DMS53 (cell line): ENCODE data around the gene KCNJ9.
A peak's percentile ranks its signal among the peaks of the same experiment; 100 is the strongest.

Experiments
- DNase-seq: peaks from one replicate; lab custom pipeline; 2025; lab: John Stamatoyannopoulos, UW

The KCNJ9 gene

DNA sequence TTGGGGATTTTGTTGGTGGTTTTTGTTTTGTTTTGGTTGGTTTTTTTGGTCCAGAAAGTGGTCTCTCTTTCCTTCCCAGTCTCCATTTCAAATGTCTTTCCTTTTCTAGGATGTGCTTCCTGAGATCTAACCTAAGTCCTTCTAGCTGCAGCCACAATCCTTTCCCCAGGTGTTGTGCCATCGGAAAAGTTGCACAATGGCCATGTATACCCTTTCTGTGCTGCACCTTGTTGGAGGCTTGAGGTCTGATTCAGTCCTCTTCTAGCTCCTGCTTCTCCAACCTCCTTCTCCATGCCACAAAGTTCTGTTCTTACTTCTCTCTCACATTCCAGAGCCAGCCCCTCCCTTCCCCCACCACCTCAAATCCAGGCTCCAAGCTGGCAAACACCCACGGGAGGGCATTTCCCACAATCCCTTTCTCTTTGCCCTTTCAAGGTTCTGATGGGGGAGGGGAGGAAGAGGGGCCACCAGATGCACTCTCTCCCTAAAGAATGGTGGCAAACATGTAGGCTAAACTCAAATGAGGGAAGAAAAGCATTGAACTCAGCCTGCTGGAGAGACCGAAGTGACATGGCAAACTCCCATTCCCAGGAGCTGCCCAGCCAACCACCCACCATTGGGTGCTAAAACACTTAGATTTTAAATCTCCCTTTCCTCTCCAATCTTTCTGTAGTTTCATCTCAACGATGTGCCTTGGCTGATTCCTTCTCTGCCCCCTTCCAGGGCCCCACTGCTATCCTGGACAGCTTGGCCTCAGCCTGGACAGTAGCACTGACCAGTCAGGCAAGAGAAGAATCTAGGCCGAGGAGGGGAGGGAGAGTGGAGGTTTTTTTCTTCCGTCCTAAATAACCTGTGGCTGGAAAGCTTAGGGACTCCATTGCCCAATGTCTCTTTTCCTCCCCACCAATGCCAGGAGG lies 14.3 kb upstream of the KCNJ9 start:
- no peak for DNase-seq

DNA sequence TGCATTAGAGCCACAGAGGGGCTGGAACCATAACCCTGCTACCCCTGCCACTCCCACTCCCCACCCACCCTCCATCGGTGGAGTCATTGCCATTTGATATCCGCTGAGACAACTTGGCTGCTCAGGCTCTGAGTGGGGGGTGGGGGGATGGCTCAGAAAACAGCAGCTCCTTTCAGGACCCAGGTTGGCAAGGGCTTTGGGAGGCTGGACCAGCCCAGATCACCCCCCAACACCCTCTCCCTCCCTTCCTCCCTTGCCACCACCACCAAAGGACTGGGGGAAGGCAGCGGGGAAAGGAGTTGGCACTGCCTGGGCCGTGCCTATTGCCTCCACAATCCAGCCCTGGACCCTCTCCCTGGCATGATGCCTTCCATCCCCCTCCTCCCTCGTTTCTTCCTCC lies 13.1 kb upstream of the KCNJ9 start:
- no peak for DNase-seq

DNA sequence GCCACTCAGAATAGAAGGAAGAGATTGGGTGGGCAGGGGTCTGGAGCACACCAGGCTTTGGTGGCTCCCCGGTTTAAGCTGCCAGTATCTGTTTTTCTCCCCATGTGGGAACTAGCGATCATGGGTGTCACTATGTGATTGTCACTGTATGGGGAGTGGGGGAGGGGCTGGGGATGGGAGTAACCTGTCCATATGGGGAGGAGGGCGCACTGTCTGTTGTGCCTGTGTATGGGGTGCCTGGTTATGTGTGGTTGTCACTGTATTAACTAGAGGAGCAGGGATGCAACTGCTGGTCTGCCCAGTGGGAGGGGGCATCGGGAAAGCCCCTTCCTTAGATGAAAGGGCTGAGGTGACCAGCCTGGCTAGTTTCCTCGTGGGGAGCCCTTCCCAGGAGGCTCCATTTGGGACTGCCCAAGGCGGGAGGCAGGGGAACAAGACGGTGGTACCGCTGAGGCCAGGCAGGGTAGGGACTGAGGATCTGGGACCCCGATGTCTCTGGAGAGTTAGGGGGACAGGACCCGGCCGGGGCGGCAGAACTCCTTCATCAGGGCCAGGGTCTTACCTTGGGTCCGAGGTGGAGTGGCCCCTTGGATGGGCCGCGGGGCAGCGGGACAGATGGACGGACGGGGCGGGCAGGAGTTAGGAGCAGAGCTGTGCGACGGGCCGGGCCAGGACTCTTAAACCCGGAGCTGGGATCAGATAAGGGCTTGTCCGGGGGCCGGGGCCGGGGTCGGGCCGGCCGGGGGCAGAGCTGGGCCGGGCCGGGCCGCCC lies 11.7 kb upstream of the KCNJ9 start, which contains the start of gene KCNJ10:
TSS of gene KCNJ10 (minus strand) at position 701 of the 772 bp plus-strand sequence. CDS start 27,628 bp downstream, outside the sequence.
- DNase-seq = no peak

- DNase-seq = peak; percentile 86
These were observed 10.8 kb upstream of the KCNJ9 start for GRCh38 chr1:160070243-160071163.

GRCh38 chr1:160071289-160071688 lies 10.0 kb upstream of the KCNJ9 start:
- no peak for DNase-seq

GRCh38 chr1:160074865-160075264 lies 6.5 kb upstream of the KCNJ9 start:
- DNase-seq = no peak

- DNase-seq = no peak
These were observed 5.5 kb upstream of the KCNJ9 start for GRCh38 chr1:160075836-160076235.

GRCh38 chr1:160076295-160076694 lies 5.0 kb upstream of the KCNJ9 start:
- DNase-seq = no peak

DNA sequence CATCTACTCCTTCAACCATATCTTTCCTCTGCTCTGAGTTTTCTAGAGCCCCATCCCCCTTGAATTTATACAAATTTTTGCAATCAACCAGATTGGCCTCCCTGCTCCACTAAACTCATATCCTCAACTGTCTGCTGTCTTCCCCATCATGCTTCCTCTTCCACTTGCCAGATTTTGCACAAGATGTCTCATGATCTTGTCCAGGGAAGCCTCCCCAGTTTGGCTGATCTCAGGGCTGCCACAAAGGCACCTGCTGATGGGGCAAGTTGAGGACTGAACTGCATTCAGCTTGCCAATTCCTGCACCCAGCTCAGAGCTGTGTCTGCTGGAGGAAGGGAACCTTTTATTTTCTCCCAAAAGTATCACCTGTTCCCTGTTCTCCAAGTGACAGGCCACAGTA lies 3.9 kb upstream of the KCNJ9 start:
- no peak for DNase-seq

DNA sequence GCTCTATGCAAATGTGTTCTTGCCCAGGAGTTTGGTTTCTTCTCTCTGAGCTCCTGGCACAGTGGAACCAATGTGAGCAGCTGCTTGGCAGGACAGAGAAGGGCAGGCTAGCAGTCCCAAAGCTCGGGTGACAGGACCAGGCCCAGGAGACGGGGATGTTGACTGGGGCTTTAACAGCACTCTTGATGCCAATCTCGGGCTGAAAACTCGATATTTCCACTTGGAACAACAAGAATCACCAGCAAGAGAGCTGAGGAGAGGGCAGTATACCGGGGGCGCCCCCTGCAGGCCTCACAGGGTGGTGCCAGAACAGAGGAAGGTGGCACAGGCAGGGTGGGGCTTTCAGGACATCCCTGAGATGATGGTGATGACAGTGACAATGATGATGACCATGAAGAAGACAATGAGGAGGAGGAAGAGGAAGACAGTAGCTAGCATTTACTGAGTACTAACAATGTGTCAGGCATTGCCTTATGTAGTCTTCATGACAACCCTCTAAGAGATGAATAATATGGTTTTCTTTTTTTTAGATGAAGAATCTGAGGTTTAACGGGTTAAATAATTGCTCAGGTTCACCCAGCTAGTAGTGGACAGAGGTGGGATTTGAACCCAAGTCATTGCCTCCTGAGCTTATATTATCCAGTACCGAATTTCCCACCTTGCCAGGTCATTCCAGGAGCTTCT lies 2.7 kb upstream of the KCNJ9 start:
- peak; percentile 70 for DNase-seq

DNA sequence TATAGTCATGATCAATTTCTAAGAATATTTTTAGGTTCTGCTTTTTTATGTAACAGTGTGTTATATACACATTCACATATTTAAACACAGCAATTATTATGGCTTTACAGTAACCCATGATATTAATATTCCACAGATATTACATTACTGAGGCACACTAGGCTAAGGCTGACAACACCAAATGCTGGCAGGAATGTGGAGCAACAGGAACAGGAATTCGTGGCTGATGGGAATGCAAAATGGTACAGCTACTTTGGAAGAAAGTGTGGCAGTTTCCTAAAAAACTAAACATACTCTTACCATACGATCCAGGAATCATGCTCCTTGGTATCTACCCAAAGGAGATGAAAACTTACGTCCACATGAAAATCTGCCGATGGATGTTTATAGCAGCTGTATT lies 1.9 kb upstream of the KCNJ9 start:
- DNase-seq = no peak

DNA sequence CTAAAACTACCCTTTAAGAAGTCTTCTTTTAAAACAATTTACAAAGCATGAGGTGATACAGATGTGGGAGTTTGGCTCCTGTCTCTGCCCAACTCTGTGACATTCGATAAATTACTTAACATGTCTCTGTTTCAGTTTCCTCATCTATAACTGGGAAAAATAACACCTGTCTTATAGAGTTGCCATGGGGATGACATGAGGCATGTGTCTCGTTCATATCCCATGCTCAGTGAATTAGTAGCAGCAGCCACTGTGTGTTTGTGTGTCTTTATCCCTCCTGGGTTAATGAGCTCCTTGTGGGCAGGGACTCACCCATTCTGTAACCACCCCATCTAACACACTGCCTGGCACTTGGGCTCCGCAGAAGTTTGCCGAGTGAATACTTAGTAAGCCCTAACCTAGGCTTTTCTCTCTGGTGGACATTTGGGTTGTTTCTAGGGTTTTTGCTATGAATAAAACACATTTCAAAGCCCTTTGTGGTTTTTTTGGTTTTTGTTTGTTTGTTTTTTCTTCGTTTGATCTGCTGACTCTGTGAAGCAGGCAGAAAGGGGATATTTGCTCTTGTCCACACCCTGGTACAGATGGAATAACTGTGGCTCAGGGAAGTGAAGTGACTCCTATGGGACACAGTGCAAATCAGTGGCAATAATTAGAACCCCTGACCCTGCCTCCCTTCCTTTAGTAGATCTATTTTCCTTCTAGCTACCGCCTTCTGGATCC lies 797 bp upstream of the KCNJ9 start:
- DNase-seq = peak; percentile 70

GRCh38 chr1:160082487-160082886 lies 1.1 kb downstream of the KCNJ9 start:
- no peak for DNase-seq

GRCh38 chr1:160082926-160083325 lies 1.6 kb downstream of the KCNJ9 start:
- DNase-seq = no peak

- DNase-seq = peak; percentile 96
These were observed 2.8 kb downstream of the KCNJ9 start for GRCh38 chr1:160083968-160084770.

GRCh38 chr1:160084771-160085321 lies 3.5 kb downstream of the KCNJ9 start:
- DNase-seq = no peak

GRCh38 chr1:160085686-160086455 lies 4.5 kb downstream of the KCNJ9 start:
- peak; percentile 87 for DNase-seq

- no peak for DNase-seq
These were observed 5.1 kb downstream of the KCNJ9 start for GRCh38 chr1:160086456-160086892.
